Uterus (tissue), 2 donors: Measurements from ENCODE around the gene PTPN18.

ENCODE experiments used
- POLR2A ChIP-seq, 2 donors: fragments of 450-650 bp; IDR thresholded peaks; one replicate each; pipeline ENCODE4 v1.6.1; 2016; ENCODE audit warnings: antibody characterized with exemption in 2 of 2, mild to moderate bottlenecking in 1 of 2, moderate library complexity in 1 of 2
- TF ChIP-seq, protein P1 (sequence below), 4 experiments: fragments of 200-600 bp in 2 of 4; fragments of 450-650 bp in 2 of 4; sonication (generic) in 2 of 4; IDR thresholded peaks; one replicate each; pipeline ENCODE4 v1.5.1; 2016 to 2019; ENCODE audit warnings: antibody characterized with exemption in 4 of 4, mild to moderate bottlenecking in 2 of 4, moderate library complexity in 1 of 4

DNA sequence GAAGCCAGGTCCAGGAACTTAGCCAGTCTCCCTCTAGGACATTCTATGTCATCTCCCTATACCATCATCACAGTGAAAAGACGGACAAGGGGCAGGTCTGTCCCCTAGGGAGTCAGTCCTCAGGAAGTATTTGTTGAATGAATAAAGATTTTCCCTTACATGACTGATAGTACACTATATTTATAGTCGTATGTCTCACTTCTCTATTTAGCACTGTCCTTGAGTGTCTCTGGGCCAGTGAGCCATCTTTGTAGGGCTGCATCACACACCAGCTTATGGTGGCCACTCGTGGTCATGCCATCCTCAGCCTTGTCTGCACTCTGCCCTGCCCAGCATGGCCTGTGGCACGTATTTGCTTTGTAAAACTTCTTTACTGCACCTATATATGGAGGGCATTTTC, 25.8 kb downstream of the PTPN18 start:
- TF ChIP-seq POLR2A (IDR thresholded peaks at IDR 0.05): no peak
- TF ChIP-seq, protein P1, sequence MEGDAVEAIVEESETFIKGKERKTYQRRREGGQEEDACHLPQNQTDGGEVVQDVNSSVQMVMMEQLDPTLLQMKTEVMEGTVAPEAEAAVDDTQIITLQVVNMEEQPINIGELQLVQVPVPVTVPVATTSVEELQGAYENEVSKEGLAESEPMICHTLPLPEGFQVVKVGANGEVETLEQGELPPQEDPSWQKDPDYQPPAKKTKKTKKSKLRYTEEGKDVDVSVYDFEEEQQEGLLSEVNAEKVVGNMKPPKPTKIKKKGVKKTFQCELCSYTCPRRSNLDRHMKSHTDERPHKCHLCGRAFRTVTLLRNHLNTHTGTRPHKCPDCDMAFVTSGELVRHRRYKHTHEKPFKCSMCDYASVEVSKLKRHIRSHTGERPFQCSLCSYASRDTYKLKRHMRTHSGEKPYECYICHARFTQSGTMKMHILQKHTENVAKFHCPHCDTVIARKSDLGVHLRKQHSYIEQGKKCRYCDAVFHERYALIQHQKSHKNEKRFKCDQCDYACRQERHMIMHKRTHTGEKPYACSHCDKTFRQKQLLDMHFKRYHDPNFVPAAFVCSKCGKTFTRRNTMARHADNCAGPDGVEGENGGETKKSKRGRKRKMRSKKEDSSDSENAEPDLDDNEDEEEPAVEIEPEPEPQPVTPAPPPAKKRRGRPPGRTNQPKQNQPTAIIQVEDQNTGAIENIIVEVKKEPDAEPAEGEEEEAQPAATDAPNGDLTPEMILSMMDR (IDR thresholded peaks at IDR 0.05): no peak
